Muscle of leg (tissue), 11 donors: ENCODE results near the gene ANKRD55. TPM values are rescaled to one million over a fixed set of nuclear protein-coding genes. Genes with fewer than 3 reads are reported as not detected.
A peak's percentile ranks its signal among the peaks of the same experiment; 100 is the strongest.

Experiments used
- DNase-seq: peaks from one replicate; pipeline ENCODE4 v3.0.0; 2013
- H3K27ac ChIP-seq: one replicate; pipeline ENCODE4 v1.5.1; 2013; ENCODE audit warnings: mild to moderate bottlenecking, low read length, control low read depth
- H3K27me3 ChIP-seq: one replicate; pipeline ENCODE4 v1.6.1; 2013; ENCODE audit warnings: low read length; ENCODE audit not compliant: control insufficient read depth, insufficient read depth
- H3K36me3 ChIP-seq: one replicate; pipeline ENCODE4 v1.6.1; 2013; ENCODE audit warnings: low read length; ENCODE audit not compliant: control insufficient read depth, insufficient read depth
- H3K4me1 ChIP-seq: one replicate; pipeline ENCODE4 v1.6.1; 2013; ENCODE audit warnings: low read length; ENCODE audit not compliant: control insufficient read depth, insufficient read depth
- H3K4me3 ChIP-seq: one replicate; pipeline ENCODE4 v1.5.1; 2013; ENCODE audit warnings: low read length, control low read depth
- H3K9me3 ChIP-seq: replicated peaks from 2 replicates; pipeline ENCODE4 v1.6.1; 2013; ENCODE audit warnings: low read depth, low read length; ENCODE audit not compliant: control insufficient read depth
- WGBS: methylation state at CpG from one replicate; pipeline ENCODE4 v1.1.5; 2013; ENCODE audit warnings: missing lambda C conversion rate; ENCODE audit not compliant: insufficient coverage; 5-methylcytosine and 5-hydroxymethylcytosine counted together
- polyA plus RNA-seq, 8 donors: library from polyadenylated mRNA; unstranded; fragments of 120-200 nt; gene quantifications; one replicate each; pipeline versions ENCODE4 v1.2.1 to v1.2.3, GENCODE V29; 2013; ENCODE audit warnings: inconsistent platforms in 1 of 8, low replicate concordance in 1 of 8; ENCODE audit not compliant: insufficient read length in 8 of 8, insufficient read depth in 1 of 8
- total RNA-seq: library from RNA; stranded (reverse); fragments of 120-200 nt; gene quantifications from one replicate; pipeline ENCODE4 v1.2.4, GENCODE V29; 2013

The ANKRD55 gene
- total and polyA plus RNA-seq, 9 donors: 0.19 to 1.0 (median 0.32) TPM; not detected in 1

DNA sequence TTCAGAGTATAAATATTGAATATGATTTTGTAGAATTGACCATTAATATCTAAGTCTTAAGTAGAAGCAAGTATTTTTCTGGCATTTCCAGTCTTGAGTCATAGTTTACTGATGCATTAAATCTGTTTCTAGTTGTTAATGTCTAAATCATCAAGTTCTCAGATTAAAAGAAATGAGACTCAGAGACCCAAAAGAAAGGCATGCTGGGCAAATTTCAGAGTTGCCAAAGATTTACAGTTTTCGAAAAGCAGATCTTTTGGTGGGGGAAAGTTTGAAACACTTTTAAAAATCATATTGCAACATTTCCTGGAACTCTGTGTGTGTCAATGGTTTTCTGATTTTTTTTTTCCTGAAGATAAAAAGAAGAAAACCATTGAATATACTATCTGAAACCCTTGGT is 60.9 kb downstream of the ANKRD55 start:
- H3K9me3 ChIP-seq: no peaks in the 10 kb centered on the region
- no CpG with 5 or more reads among the region's 1 CpG for WGBS
- H3K27ac ChIP-seq: no peak overlapping the region
- H3K4me3 ChIP-seq: no peak overlapping the region
- no peaks in the 10 kb centered on the region for H3K36me3 ChIP-seq
- DNase-seq: peak; percentile 63
- H3K27me3 ChIP-seq: no peaks in the 10 kb centered on the region
- peaks cover 13% of the 10 kb centered on the region for H3K4me1 ChIP-seq

DNA sequence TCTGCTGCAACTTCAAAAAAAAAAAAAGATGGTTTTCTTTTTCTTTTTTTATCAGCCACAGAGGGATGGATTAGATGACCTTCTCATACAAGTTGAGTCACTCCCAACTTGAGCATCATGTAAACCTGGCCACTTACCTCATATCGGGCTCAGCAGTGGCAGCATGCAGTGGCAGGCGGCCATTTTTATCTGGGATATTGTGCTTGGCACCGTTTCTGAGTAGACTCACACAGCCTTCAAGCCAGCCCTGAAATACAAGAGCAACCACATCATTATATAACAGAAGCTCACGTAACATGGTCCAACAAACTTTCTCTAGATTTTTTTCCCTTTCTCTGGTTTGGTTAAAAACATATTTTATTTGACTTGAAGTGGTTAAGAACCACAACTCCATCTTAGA is 62.6 kb downstream of the ANKRD55 start:
- peaks cover 5% of the 10 kb centered on the region for H3K4me1 ChIP-seq
- WGBS: 89% methylated on average over 3 of the region's 4 CpGs
- no peaks in the 10 kb centered on the region for H3K27me3 ChIP-seq
- no peak for DNase-seq
- no peak overlapping the region for H3K4me3 ChIP-seq
- H3K27ac ChIP-seq: no peak overlapping the region
- no peaks in the 10 kb centered on the region for H3K36me3 ChIP-seq
- no peaks in the 10 kb centered on the region for H3K9me3 ChIP-seq

DNA sequence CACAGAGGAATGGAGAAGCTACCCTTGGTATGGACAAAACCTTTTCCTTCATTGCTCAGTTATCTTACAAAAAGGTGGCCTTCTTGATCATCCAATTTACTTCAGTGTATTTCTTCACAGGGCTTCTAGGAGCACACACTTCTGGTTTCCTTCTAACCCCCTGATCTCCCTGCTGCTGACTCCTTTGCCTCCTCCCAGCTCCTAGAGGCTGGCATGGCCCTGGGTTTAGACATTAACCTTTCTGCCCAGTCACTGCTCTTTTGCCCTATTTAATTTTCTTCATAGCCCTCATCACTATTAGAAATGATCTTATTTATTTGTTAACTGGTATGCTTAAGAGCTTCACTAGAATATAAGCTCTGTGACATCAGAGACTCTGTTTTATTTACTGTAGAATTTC is 63.2 kb downstream of the ANKRD55 start:
- no peaks in the 10 kb centered on the region for H3K36me3 ChIP-seq
- no peak for DNase-seq
- H3K9me3 ChIP-seq: no peaks in the 10 kb centered on the region
- H3K27ac ChIP-seq: peak overlapping the region; percentile 68
- no peaks in the 10 kb centered on the region for H3K27me3 ChIP-seq
- H3K4me1 ChIP-seq: peaks cover 5% of the 10 kb centered on the region
- no peak overlapping the region for H3K4me3 ChIP-seq

DNA sequence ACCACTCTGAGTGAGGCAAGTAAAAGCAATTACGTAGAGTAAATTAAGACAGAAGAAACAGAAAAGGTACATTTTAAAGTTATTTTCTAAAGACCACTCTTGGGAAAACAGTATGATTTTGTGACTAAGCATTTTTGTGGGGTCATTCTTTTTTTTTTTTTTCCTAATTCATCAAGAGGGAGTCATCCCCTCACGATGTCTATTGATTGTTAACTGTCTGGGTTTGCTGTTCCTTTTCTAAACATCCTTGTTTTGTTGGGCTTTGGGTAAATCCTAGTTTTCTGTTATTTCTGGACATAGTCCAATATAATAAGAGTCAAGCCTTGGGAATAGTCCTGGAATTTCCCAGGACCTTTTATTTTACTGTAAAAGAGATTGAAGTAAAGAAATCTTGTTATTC is 63.8 kb downstream of the ANKRD55 start:
- DNase-seq: no peak
- WGBS: no CpG with 5 or more reads among the region's 2 CpGs
- Histone ChIP-seq H3K36me3 (no peaks in the 10 kb centered on the region), H3K4me3 (no peak overlapping the region), H3K27ac (peak overlapping the region; percentile 68), H3K27me3 (no peaks in the 10 kb centered on the region), H3K4me1 (peaks cover 9% of the 10 kb centered on the region), H3K9me3 (no peaks in the 10 kb centered on the region)

DNA sequence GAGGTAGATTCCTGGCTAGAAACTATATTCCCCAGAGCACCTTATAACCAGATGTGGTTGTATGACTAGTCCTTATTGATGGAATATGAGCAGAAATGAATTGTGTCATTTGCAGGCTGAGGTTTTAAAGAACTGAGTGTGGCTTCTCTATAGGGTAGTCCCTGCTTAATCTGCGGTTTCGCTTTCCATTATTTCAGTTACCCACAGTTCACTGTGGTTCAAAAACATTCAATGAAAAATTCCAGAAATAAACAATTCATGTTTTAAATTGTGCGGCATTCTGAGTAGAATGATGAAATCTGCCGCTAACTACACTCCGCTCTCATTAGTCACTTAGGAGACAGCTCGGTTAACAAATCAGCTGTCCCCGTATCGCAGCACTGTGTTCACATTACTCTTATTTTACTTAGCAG is 65.1 kb downstream of the ANKRD55 start:
- no peaks in the 10 kb centered on the region for H3K36me3 ChIP-seq
- H3K4me1 ChIP-seq: peaks cover 12% of the 10 kb centered on the region
- no peaks in the 10 kb centered on the region for H3K27me3 ChIP-seq
- no CpG with 5 or more reads among the region's 8 CpGs for WGBS
- DNase-seq: no peak
- H3K4me3 ChIP-seq: no peak overlapping the region
- H3K9me3 ChIP-seq: no peaks in the 10 kb centered on the region
- H3K27ac ChIP-seq: no peak overlapping the region

DNA sequence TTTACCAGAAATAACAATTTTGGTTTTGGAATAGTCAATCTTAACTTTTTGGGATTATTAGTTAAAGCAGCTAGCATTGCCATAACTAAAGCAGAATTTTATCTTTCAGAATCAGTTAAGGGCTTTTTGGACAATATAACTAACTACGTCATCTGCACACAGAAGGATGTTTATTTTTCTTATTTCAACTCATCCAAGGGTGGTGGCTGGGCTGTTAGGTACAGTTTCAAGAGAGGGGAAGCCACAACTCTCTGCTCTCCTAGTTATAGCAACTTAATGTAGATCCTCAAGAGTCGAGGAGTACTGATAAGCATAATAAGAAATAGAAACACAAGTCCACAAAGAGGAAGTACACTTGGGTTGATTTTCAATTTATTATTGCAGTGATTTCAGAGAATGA is 65.6 kb downstream of the ANKRD55 start:
- Histone ChIP-seq H3K27me3 (no peaks in the 10 kb centered on the region), H3K4me1 (peaks cover 12% of the 10 kb centered on the region), H3K27ac (no peak overlapping the region), H3K36me3 (no peaks in the 10 kb centered on the region), H3K4me3 (no peak overlapping the region), H3K9me3 (no peaks in the 10 kb centered on the region)
- DNase-seq: no peak
- WGBS: no CpG with 5 or more reads among the region's 2 CpGs

DNA sequence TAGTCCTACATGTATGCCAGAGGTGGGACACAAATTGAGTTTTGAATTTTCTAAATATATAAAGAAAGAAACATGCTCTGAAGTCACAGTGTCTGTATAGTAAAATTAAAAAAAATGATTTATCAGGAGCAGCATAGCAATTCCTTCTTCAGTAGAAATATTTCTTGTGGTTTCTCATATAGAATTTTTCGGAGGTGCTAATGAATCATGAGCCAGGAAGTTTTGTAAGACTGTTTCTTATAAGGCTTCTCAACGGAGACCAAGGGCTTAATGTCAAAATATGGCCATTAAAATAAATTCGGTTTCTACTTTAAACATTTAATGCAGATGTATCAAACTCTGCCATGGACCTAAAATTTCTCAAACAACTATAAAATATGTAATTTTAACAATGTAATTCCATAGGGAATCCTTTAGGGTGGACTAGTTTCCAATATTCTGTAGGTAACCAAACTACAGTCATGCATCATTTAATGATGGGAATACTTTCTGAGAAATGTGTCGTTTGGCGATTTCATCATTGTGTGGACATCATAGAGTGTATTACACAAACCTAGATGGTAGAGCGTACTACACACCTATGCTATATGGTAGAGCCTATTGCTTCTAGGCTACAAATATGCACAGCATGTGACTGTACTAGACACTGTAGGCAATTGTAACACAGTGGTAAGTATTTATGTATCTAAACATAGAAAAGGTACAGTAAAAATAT is 66.3 kb downstream of the ANKRD55 start:
- WGBS: no CpG with 5 or more reads among the region's 6 CpGs
- no peak overlapping the region for H3K4me3 ChIP-seq
- H3K36me3 ChIP-seq: no peaks in the 10 kb centered on the region
- DNase-seq: no peak
- peaks cover 12% of the 10 kb centered on the region for H3K4me1 ChIP-seq
- H3K27ac ChIP-seq: no peak overlapping the region
- H3K27me3 ChIP-seq: no peaks in the 10 kb centered on the region
- no peaks in the 10 kb centered on the region for H3K9me3 ChIP-seq

DNA sequence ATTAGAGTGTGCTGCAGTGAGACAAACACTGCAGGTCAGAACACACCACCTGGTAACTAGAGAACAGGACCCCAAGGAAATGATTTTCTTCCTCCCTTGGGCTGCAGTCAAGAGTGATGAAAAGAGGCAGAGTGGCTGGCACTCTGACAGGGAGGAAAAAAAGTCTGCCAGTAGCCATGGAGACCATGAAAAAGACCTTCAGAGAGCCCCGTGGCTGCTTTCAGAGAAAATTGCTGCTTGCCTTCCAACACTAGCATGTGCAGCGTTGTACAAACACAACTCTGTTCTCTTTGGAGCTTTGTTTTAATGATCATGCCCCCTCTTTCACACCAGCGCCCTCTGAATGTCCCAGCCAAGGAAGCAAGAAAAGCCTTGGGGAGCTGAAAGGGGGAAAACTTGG is 68.8 kb downstream of the ANKRD55 start:
- no peaks in the 10 kb centered on the region for H3K27me3 ChIP-seq
- no peak overlapping the region for H3K27ac ChIP-seq
- H3K9me3 ChIP-seq: no peaks in the 10 kb centered on the region
- no CpG with 5 or more reads among the region's 3 CpGs for WGBS
- H3K4me3 ChIP-seq: no peak overlapping the region
- peak; percentile 66 for DNase-seq
- H3K4me1 ChIP-seq: peaks cover 7% of the 10 kb centered on the region
- no peaks in the 10 kb centered on the region for H3K36me3 ChIP-seq

DNA sequence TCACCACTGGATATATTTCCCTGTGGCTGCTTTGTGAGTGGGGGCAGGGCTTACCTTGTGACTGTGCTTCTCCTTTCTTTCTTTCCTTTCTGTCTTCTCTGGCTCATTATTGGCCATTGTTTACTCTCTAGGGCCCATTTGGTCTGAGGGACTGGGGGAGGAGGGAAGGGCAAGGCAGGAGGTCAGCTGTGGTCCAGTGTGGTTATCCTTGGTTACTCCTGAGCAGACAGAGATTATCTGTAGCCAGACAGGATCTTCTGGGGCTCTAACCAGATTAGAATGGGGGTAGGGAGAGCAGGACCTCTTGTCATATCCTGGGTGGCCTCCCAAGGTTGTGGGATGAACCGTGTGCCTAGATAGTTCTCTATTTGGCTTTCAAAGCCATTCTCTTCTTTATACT is 71.2 kb downstream of the ANKRD55 start:
- Histone ChIP-seq H3K36me3 (no peaks in the 10 kb centered on the region), H3K27ac (no peak overlapping the region), H3K4me3 (no peak overlapping the region), H3K27me3 (no peaks in the 10 kb centered on the region), H3K9me3 (no peaks in the 10 kb centered on the region), H3K4me1 (peaks cover 7% of the 10 kb centered on the region)
- no peak for DNase-seq
- WGBS: no CpG with 5 or more reads among the region's 1 CpG

DNA sequence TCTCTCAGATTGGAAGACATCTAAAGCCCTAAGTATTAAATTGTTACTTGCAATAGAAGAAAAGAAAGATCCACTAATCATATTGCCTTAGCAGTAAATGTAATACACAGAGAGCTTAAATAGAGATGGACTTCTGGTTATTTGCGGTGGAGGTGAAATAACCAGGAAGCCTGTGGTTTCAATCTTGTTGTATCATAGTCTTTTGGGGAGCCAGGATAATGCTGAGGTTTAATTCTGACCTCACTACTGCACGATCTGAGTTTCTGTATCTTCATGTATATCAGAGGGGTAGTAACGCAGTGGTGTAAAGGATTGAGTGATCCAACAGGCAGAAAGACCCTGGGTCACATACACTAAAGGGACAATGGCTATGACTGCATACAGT is 71.7 kb downstream of the ANKRD55 start:
- Histone ChIP-seq H3K36me3 (no peaks in the 10 kb centered on the region), H3K27ac (no peak overlapping the region), H3K4me3 (no peak overlapping the region), H3K27me3 (no peaks in the 10 kb centered on the region), H3K4me1 (peaks cover 7% of the 10 kb centered on the region), H3K9me3 (no peaks in the 10 kb centered on the region)
- no peak for DNase-seq
- 100% methylated on average over 1 of the region's 3 CpGs for WGBS
